ENCODE measurements around the gene MSI2. TPM values are rescaled to one million over a fixed set of nuclear protein-coding genes. Genes with fewer than 3 reads are reported as not detected.

Gene MSI2
- total RNA-seq, 1 donor from 2014 or later, result 60.6 TPM

- Mint-ChIP-seq H3K36me3 (ENCODE audit: low read depth, unreplicated experiment) (peaks cover 28% of the 10 kb centered on the region), H3K27ac (ENCODE audit: unreplicated experiment) (peak overlapping the region; percentile 61), H3K27me3 (ENCODE audit: unreplicated experiment) (peaks cover 5% of the 10 kb centered on the region)
Observed at GRCh38 chr17:57636274-57636673, 380.0 kb downstream of the MSI2 start.

DNA sequence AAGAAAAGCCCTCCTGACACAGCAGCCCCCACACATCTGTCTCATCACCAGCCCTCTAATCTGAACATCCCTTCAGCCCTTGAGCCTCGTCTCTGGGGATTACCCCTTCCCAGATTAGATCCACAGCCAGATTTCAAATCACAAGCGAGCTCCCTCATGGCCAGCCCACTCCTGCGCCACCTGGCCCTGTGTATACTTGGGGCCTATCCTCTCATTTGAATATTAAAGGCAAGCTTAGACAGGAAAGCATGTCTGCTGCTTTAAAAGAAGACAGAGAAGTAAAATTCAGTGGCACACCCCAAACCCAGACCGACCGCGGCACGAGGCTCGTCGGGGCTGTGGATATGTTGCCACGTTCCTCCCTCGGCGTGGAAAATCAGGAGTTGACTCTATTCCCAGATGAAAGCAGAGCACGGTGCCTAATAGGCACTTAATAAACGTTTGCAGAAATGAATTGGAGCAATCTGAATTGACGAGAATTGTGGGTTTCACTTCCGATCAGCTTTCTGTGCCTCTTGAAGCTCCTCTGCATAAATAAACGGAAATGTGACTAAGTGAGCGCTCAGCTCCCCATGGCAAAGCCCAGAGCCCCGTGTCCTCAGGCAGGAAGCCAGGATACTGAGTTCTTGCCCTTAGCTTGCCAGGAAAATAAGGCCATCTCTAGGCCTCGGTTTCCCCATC is 380.8 kb downstream of the MSI2 start:
- no peak for DNase-seq (ENCODE audit: low spot score)
- no peak overlapping the region for H3K4me3 Mint-ChIP-seq (ENCODE audit: unreplicated experiment)
- peaks cover 21% of the 10 kb centered on the region for H3K4me1 Mint-ChIP-seq (ENCODE audit: unreplicated experiment)
- H3K9me3 Mint-ChIP-seq (ENCODE audit: unreplicated experiment), result no peaks in the 10 kb centered on the region
- no peak overlapping the region for H3K27ac Mint-ChIP-seq (ENCODE audit: unreplicated experiment)
- H3K27me3 Mint-ChIP-seq (ENCODE audit: unreplicated experiment), result peaks cover 5% of the 10 kb centered on the region
- TF ChIP-seq CTCF (IDR thresholded peaks at IDR 0.05; ENCODE audit: unreplicated experiment), result no peak
- peaks cover 20% of the 10 kb centered on the region for H3K36me3 Mint-ChIP-seq (ENCODE audit: low read depth, unreplicated experiment)

More at GRCh38 chr17:57636274-57636673, 380.0 kb downstream of the MSI2 start:
- no peak for TF ChIP-seq CTCF (IDR thresholded peaks at IDR 0.05; ENCODE audit: unreplicated experiment)
- peak overlapping the region; percentile 60 for H3K4me3 Mint-ChIP-seq (ENCODE audit: unreplicated experiment)
- H3K4me1 Mint-ChIP-seq (ENCODE audit: unreplicated experiment), result peaks cover 21% of the 10 kb centered on the region
- no peak for DNase-seq (ENCODE audit: low spot score)
- no peaks in the 10 kb centered on the region for H3K9me3 Mint-ChIP-seq (ENCODE audit: unreplicated experiment)

GRCh38 chr17:57637666-57638010 is 381.3 kb downstream of the MSI2 start:
- Mint-ChIP-seq H3K4me3 (ENCODE audit: unreplicated experiment) (no peak overlapping the region), H3K36me3 (ENCODE audit: low read depth, unreplicated experiment) (peaks cover 18% of the 10 kb centered on the region), H3K27ac (ENCODE audit: unreplicated experiment) (no peak overlapping the region), H3K9me3 (ENCODE audit: unreplicated experiment) (no peaks in the 10 kb centered on the region), H3K27me3 (ENCODE audit: unreplicated experiment) (peaks cover 5% of the 10 kb centered on the region), H3K4me1 (ENCODE audit: unreplicated experiment) (peaks cover 21% of the 10 kb centered on the region)
- no peak for TF ChIP-seq CTCF (IDR thresholded peaks at IDR 0.05; ENCODE audit: unreplicated experiment)
- no peak for DNase-seq (ENCODE audit: low spot score)

- H3K27me3 Mint-ChIP-seq (ENCODE audit: unreplicated experiment), result peaks cover 7% of the 10 kb centered on the region
- no peak for DNase-seq (ENCODE audit: low spot score)
- peaks cover 13% of the 10 kb centered on the region for H3K36me3 Mint-ChIP-seq (ENCODE audit: low read depth, unreplicated experiment)
- H3K9me3 Mint-ChIP-seq (ENCODE audit: unreplicated experiment), result no peaks in the 10 kb centered on the region
- H3K4me3 Mint-ChIP-seq (ENCODE audit: unreplicated experiment), result no peak overlapping the region
- peaks cover 21% of the 10 kb centered on the region for H3K4me1 Mint-ChIP-seq (ENCODE audit: unreplicated experiment)
- no peak overlapping the region for H3K27ac Mint-ChIP-seq (ENCODE audit: unreplicated experiment)
- TF ChIP-seq CTCF (IDR thresholded peaks at IDR 0.05; ENCODE audit: unreplicated experiment), result no peak
Observed at GRCh38 chr17:57638284-57638683, 382.0 kb downstream of the MSI2 start.

DNA sequence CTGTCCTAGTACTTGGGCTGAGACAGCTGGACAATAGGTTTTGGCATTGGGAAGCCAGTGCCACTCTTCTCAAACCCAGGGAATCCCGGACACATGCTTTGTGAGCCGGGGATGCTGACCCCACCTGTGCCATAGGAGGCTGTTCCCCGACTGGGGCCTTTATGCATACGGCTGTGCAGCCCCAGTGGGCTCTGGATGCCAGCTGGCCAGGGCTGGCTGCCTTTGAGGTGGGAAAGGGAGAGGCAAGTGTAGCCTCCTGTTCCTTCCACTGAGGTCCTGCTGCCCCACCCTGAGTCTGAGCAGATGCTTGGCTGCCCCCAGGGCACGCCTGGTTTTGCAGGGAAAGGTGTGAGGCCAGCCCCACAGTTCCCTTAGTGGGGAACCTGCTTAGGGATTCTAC is 383.1 kb downstream of the MSI2 start:
- no peak for DNase-seq (ENCODE audit: low spot score)
- H3K4me3 Mint-ChIP-seq (ENCODE audit: unreplicated experiment), result no peak overlapping the region
- no peaks in the 10 kb centered on the region for H3K9me3 Mint-ChIP-seq (ENCODE audit: unreplicated experiment)
- H3K4me1 Mint-ChIP-seq (ENCODE audit: unreplicated experiment), result peaks cover 21% of the 10 kb centered on the region
- H3K27ac Mint-ChIP-seq (ENCODE audit: unreplicated experiment), result peak overlapping the region; percentile 42
- H3K36me3 Mint-ChIP-seq (ENCODE audit: low read depth, unreplicated experiment), result peaks cover 13% of the 10 kb centered on the region
- peaks cover 7% of the 10 kb centered on the region for H3K27me3 Mint-ChIP-seq (ENCODE audit: unreplicated experiment)
- no peak for TF ChIP-seq CTCF (IDR thresholded peaks at IDR 0.05; ENCODE audit: unreplicated experiment)

Data from endothelial cell (in vitro differentiated cells).